HEK293 (cell line): ENCODE measurements around the gene AKT3.

Experiments used
- CTCF ChIA-PET: fragments of 350-600 bp; formaldehyde crosslinking; extraction: SDS; loops from one replicate; lab custom pipeline; 2021; ENCODE audit warnings: antibody characterized with exemption; lab: Yijun Ruan, JAX
- POLR2A ChIA-PET: fragments of 300-600 bp; formaldehyde crosslinking; extraction: SDS; loops from one replicate; lab custom pipeline; 2020; ENCODE audit warnings: antibody characterized with exemption, inconsistent platforms; lab: Yijun Ruan, JAX
- H3K27ac ChIP-seq: fragments of 200-500 bp; sonication (Bioruptor generic); 2 replicates; pipeline ENCODE4 v1.5.1; 2014; ENCODE audit warnings: low read depth, low read length, control low read depth, inconsistent platforms; ENCODE audit errors: extremely low read depth
- H3K36me3 ChIP-seq, 2 experiments: fragments of 200-500 bp in 1 of 2; sonication (Bioruptor generic) in 1 of 2; 1 replicate in 1 of 2; 2 replicates in 1 of 2; pipeline ENCODE4 v1.5.1; 2014 to 2017; ENCODE audit warnings: inconsistent platforms in 2 of 2, low read length in 2 of 2; ENCODE audit not compliant: control insufficient read depth in 2 of 2, insufficient read depth in 1 of 2
- H3K4me1 ChIP-seq: fragments of 200-500 bp; sonication (Bioruptor generic); 2 replicates; pipeline ENCODE4 v1.5.1; 2014; ENCODE audit warnings: mild to moderate bottlenecking, low read length, inconsistent platforms; ENCODE audit not compliant: control insufficient read depth, insufficient read depth
- H3K4me3 ChIP-seq: 2 replicates; pipeline ENCODE4 v1.5.1; 2011; ENCODE audit warnings: low read depth, mild to moderate bottlenecking, control low read depth, low read length, moderate library complexity
- H3K9me3 ChIP-seq: fragments of 200-500 bp; sonication (Bioruptor generic); 2 replicates; pipeline ENCODE4 v1.5.1; 2014; ENCODE audit warnings: low read depth, low read length, inconsistent platforms; ENCODE audit not compliant: control insufficient read depth, insufficient read depth
- IKZF3 ChIP-seq: fragments of 450-650 bp; IDR thresholded peaks from 2 replicates; pipeline ENCODE4 v1.5.0; 2018; ENCODE audit warnings: missing biosample characterization, mild to moderate bottlenecking, missing genetic modification characterization, moderate library complexity
- INSM2 ChIP-seq: fragments of 450-650 bp; formaldehyde crosslinking; IDR thresholded peaks from 2 replicates; pipeline ENCODE4 v1.5.1; 2016; ENCODE audit warnings: missing biosample characterization, missing genetic modification characterization
- MYNN ChIP-seq: fragments of 450-650 bp; formaldehyde crosslinking; IDR thresholded peaks from 2 replicates; pipeline ENCODE4 v1.5.1; 2016; ENCODE audit warnings: missing biosample characterization, missing genetic modification characterization, borderline replicate concordance
- OVOL3 ChIP-seq: fragments of 450-650 bp; formaldehyde crosslinking; IDR thresholded peaks from 2 replicates; pipeline ENCODE4 v1.5.1; 2016; ENCODE audit warnings: missing biosample characterization, missing genetic modification characterization
- SETDB1 ChIP-seq: IDR thresholded peaks from one replicate; pipeline ENCODE4 v1.6.1; 2017; ENCODE audit warnings: mild to moderate bottlenecking, low read length, moderate library complexity, mixed read lengths; ENCODE audit not compliant: insufficient read length
- SP3 ChIP-seq: fragments of 450-650 bp; formaldehyde crosslinking; IDR thresholded peaks from 2 replicates; pipeline ENCODE4 v1.5.1; 2016; ENCODE audit warnings: missing biosample characterization, missing genetic modification characterization
- TCF7L2 ChIP-seq: IDR thresholded peaks from 2 replicates; pipeline ENCODE4 v1.6.1; 2011; ENCODE audit warnings: low read depth, mild to moderate bottlenecking, inconsistent platforms, low read length, moderate library complexity, borderline replicate concordance
- YY1 ChIP-seq: fragments of 450-650 bp; formaldehyde crosslinking; IDR thresholded peaks from 2 replicates; pipeline ENCODE4 v1.5.1; 2018; ENCODE audit warnings: missing biosample characterization, missing genetic modification characterization
- ZBTB48 ChIP-seq: fragments of 450-650 bp; formaldehyde crosslinking; IDR thresholded peaks from 2 replicates; pipeline ENCODE4 v1.5.1; 2016; ENCODE audit warnings: missing biosample characterization, missing genetic modification characterization
- ZFP69B ChIP-seq: fragments of 450-650 bp; formaldehyde crosslinking; IDR thresholded peaks from 2 replicates; pipeline ENCODE4 v1.5.1; 2016; ENCODE audit warnings: missing biosample characterization, missing genetic modification characterization
- ZNF169 ChIP-seq: fragments of 450-650 bp; formaldehyde crosslinking; IDR thresholded peaks from 2 replicates; pipeline ENCODE4 v1.5.1; 2016; ENCODE audit warnings: missing biosample characterization, missing genetic modification characterization
- ZNF202 ChIP-seq: fragments of 450-650 bp; formaldehyde crosslinking; IDR thresholded peaks from 2 replicates; pipeline ENCODE4 v1.5.1; 2016; ENCODE audit warnings: missing biosample characterization, missing genetic modification characterization, borderline replicate concordance
- ZNF311 ChIP-seq: fragments of 450-650 bp; formaldehyde crosslinking; IDR thresholded peaks from 2 replicates; pipeline ENCODE4 v1.5.1; 2017; ENCODE audit warnings: missing biosample characterization, missing genetic modification characterization, borderline replicate concordance
- ZNF335 ChIP-seq: fragments of 450-650 bp; formaldehyde crosslinking; conservative IDR thresholded peaks from 2 replicates; pipeline ENCODE4 v1.5.1; 2016; ENCODE audit warnings: missing biosample characterization, missing genetic modification characterization
- ZNF350 ChIP-seq: fragments of 450-650 bp; formaldehyde crosslinking; IDR thresholded peaks from 2 replicates; pipeline ENCODE4 v1.5.0; 2017; ENCODE audit warnings: missing biosample characterization, mild to moderate bottlenecking, missing genetic modification characterization
- ZNF404 ChIP-seq: fragments of 450-650 bp; formaldehyde crosslinking; IDR thresholded peaks from 2 replicates; pipeline ENCODE4 v1.5.1; 2017; ENCODE audit warnings: missing biosample characterization, missing genetic modification characterization
- ZNF433 ChIP-seq: fragments of 450-650 bp; formaldehyde crosslinking; IDR thresholded peaks from 2 replicates; pipeline ENCODE4 v1.5.1; 2016; ENCODE audit warnings: missing biosample characterization, missing genetic modification characterization, low read depth
- ZNF549 ChIP-seq: fragments of 450-650 bp; IDR thresholded peaks from 2 replicates; pipeline ENCODE4 v1.5.1; 2018; ENCODE audit warnings: missing biosample characterization, missing genetic modification characterization, mild to moderate bottlenecking, inconsistent platforms, moderate library complexity
- ZNF596 ChIP-seq: fragments of 450-650 bp; IDR thresholded peaks from 2 replicates; pipeline ENCODE4 v1.5.0; 2018; ENCODE audit warnings: missing biosample characterization, mild to moderate bottlenecking, missing genetic modification characterization, moderate library complexity
- ZNF654 ChIP-seq: fragments of 450-650 bp; formaldehyde crosslinking; IDR thresholded peaks from 2 replicates; pipeline ENCODE4 v1.5.1; 2016; ENCODE audit warnings: low read depth, missing biosample characterization, missing genetic modification characterization
- ZNF664 ChIP-seq: fragments of 450-650 bp; formaldehyde crosslinking; IDR thresholded peaks from 2 replicates; pipeline ENCODE4 v1.5.1; 2016; ENCODE audit warnings: missing biosample characterization, missing genetic modification characterization
- ZNF776 ChIP-seq: fragments of 450-650 bp; formaldehyde crosslinking; IDR thresholded peaks from 2 replicates; pipeline ENCODE4 v1.5.0; 2017; ENCODE audit warnings: missing biosample characterization, missing genetic modification characterization, borderline replicate concordance
- ZNF792 ChIP-seq: fragments of 450-650 bp; formaldehyde crosslinking; IDR thresholded peaks from 2 replicates; pipeline ENCODE4 v1.5.1; 2016; ENCODE audit warnings: missing biosample characterization, missing genetic modification characterization
- TF ChIP-seq, protein P1 (sequence below): fragments of 450-650 bp; formaldehyde crosslinking; IDR thresholded peaks from 2 replicates; pipeline ENCODE4 v1.5.1; 2016; ENCODE audit warnings: missing biosample characterization, missing genetic modification characterization, borderline replicate concordance
- TF ChIP-seq, protein P2 (sequence below): fragments of 450-650 bp; formaldehyde crosslinking; IDR thresholded peaks from 2 replicates; pipeline ENCODE4 v1.5.1; 2016; ENCODE audit warnings: missing biosample characterization, missing genetic modification characterization

Gene AKT3

GRCh38 chr1:243723050-243723449 lies 127.0 kb downstream of the AKT3 start:
- H3K27ac ChIP-seq = no peak overlapping the region
- H3K4me1 ChIP-seq = no peaks in the 10 kb centered on the region
- POLR2A ChIA-PET = no interaction called here
- CTCF ChIA-PET = interaction anchor here (0.6 kb wide), 1 partner anchor 25 kb away, joined by 3 read pairs; no protein-coding TSS in a partner anchor
- H3K9me3 ChIP-seq = no peaks in the 10 kb centered on the region
- H3K36me3 ChIP-seq = no peaks in the 10 kb centered on the region
- H3K4me3 ChIP-seq = no peak overlapping the region
- TF ChIP-seq OVOL3 (tag by site-specific recombination) (no peak), YY1 (no peak), IKZF3 (tag by site-specific recombination) (no peak), ZNF404 (tag by site-specific recombination) (no peak), ZNF350 (tag by site-specific recombination) (no peak), ZNF776 (tag by site-specific recombination) (no peak)
- TF ChIP-seq, protein P1, sequence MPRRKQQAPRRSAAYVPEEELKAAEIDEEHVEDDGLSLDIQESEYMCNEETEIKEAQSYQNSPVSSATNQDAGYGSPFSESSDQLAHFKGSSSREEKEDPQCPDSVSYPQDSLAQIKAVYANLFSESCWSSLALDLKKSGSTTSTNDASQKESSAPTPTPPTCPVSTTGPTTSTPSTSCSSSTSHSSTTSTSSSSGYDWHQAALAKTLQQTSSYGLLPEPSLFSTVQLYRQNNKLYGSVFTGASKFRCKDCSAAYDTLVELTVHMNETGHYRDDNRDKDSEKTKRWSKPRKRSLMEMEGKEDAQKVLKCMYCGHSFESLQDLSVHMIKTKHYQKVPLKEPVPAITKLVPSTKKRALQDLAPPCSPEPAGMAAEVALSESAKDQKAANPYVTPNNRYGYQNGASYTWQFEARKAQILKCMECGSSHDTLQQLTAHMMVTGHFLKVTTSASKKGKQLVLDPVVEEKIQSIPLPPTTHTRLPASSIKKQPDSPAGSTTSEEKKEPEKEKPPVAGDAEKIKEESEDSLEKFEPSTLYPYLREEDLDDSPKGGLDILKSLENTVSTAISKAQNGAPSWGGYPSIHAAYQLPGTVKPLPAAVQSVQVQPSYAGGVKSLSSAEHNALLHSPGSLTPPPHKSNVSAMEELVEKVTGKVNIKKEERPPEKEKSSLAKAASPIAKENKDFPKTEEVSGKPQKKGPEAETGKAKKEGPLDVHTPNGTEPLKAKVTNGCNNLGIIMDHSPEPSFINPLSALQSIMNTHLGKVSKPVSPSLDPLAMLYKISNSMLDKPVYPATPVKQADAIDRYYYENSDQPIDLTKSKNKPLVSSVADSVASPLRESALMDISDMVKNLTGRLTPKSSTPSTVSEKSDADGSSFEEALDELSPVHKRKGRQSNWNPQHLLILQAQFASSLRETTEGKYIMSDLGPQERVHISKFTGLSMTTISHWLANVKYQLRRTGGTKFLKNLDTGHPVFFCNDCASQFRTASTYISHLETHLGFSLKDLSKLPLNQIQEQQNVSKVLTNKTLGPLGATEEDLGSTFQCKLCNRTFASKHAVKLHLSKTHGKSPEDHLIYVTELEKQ (tag by site-specific recombination) = no peak
- TF ChIP-seq, protein P2, sequence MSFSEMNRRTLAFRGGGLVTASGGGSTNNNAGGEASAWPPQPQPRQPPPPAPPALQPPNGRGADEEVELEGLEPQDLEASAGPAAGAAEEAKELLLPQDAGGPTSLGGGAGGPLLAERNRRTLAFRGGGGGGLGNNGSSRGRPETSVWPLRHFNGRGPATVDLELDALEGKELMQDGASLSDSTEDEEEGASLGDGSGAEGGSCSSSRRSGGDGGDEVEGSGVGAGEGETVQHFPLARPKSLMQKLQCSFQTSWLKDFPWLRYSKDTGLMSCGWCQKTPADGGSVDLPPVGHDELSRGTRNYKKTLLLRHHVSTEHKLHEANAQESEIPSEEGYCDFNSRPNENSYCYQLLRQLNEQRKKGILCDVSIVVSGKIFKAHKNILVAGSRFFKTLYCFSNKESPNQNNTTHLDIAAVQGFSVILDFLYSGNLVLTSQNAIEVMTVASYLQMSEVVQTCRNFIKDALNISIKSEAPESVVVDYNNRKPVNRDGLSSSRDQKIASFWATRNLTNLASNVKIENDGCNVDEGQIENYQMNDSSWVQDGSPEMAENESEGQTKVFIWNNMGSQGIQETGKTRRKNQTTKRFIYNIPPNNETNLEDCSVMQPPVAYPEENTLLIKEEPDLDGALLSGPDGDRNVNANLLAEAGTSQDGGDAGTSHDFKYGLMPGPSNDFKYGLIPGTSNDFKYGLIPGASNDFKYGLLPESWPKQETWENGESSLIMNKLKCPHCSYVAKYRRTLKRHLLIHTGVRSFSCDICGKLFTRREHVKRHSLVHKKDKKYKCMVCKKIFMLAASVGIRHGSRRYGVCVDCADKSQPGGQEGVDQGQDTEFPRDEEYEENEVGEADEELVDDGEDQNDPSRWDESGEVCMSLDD (tag by site-specific recombination) = no peak

- Histone ChIP-seq H3K27ac (no peak overlapping the region), H3K9me3 (no peaks in the 10 kb centered on the region), H3K4me3 (no peak overlapping the region), H3K36me3 (no peaks in the 10 kb centered on the region), H3K4me1 (0 out of 2 replicates have a peak, but pooled peaks cover 2% of the 10 kb centered on the region)
- no peak for TF ChIP-seq ZNF202
- TF ChIP-seq ZNF169 (tag by site-specific recombination) = no peak
- no peak for TF ChIP-seq ZNF311 (tag by site-specific recombination)
- TF ChIP-seq SP3 (tag by site-specific recombination) = no peak
- no peak for TF ChIP-seq ZBTB48 (tag by site-specific recombination)
- TF ChIP-seq SETDB1 = no peak
- TF ChIP-seq MYNN (tag by site-specific recombination) = no peak
- TF ChIP-seq ZNF792 (tag by site-specific recombination) = no peak
- TF ChIP-seq ZNF596 (tag by site-specific recombination) = no peak
- TF ChIP-seq ZNF654 (tag by site-specific recombination) = no peak
- TF ChIP-seq ZFP69B (tag by site-specific recombination) = no peak
- no peak for TF ChIP-seq ZNF433 (tag by site-specific recombination)
- no peak for TF ChIP-seq ZNF549 (tag by site-specific recombination)
- no peak for TF ChIP-seq ZNF664
- no peak for TF ChIP-seq INSM2
- TF ChIP-seq ZNF335 (tag by site-specific recombination) = no peak
- no peak for TF ChIP-seq TCF7L2
- CTCF ChIA-PET = no interaction called here
- POLR2A ChIA-PET = no interaction called here
Observed at GRCh38 chr1:243719476-243719875, 130.6 kb downstream of the AKT3 start.
